AG09319 (cell line): Measurements from ENCODE around the gene DOCK1.

Experiments
- DNase-seq: peaks from one replicate; pipeline ENCODE4 v3.0.0-alpha.2; 2010; ENCODE audit warnings: low read depth; ENCODE audit errors: extremely low read depth
- TF ChIP-seq, protein P1 (sequence below): IDR thresholded peaks from 2 replicates; pipeline ENCODE4 v1.5.1; 2011; ENCODE audit warnings: low read depth, mild to moderate bottlenecking, inconsistent platforms, low read length, moderate library complexity

The DOCK1 gene

DNA sequence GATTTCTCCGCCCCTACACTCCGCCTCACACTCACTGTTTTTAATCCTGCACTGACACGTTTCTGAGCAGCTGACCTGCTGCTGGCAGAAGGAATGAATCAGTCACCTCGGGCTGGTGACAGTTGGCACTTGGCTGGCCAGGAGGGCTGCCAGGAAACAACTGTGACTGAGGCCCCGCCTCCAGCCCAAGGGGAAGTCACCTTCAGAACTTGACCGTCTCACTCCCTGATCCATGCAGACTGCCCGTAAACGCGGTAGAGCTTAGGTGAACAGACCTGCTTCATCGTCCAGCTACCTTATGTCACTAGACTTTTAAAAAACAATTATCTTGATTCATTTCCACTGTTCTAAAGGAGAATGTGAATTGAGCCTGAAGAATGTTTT lies 107.5 kb downstream of the DOCK1 start:
- TF ChIP-seq, protein P1, sequence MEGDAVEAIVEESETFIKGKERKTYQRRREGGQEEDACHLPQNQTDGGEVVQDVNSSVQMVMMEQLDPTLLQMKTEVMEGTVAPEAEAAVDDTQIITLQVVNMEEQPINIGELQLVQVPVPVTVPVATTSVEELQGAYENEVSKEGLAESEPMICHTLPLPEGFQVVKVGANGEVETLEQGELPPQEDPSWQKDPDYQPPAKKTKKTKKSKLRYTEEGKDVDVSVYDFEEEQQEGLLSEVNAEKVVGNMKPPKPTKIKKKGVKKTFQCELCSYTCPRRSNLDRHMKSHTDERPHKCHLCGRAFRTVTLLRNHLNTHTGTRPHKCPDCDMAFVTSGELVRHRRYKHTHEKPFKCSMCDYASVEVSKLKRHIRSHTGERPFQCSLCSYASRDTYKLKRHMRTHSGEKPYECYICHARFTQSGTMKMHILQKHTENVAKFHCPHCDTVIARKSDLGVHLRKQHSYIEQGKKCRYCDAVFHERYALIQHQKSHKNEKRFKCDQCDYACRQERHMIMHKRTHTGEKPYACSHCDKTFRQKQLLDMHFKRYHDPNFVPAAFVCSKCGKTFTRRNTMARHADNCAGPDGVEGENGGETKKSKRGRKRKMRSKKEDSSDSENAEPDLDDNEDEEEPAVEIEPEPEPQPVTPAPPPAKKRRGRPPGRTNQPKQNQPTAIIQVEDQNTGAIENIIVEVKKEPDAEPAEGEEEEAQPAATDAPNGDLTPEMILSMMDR = no peak
- no peak for DNase-seq

DNA sequence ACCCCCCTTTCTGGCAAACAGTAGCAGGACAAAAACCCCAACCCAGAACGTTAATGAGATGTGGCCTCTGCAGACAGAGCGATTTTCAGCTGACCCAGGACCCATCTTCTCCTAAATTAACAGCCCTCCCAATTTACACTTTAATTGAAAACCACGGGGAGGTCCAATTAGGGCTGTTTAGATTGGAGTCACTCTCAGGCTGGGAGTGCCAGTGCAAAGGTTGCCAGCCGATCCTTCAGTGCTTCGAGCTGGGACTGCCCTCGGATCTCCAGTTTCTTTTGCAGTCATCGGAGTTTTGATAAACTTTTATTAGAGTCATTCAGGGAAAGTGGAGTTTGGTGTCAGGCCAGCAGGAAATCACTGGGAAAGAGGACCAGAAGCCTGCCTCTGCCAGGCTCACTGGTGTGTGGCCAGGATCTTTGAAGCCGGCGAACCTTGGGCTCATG lies 108.0 kb downstream of the DOCK1 start:
- no peak for DNase-seq
- TF ChIP-seq, protein P1 = no peak

DNA sequence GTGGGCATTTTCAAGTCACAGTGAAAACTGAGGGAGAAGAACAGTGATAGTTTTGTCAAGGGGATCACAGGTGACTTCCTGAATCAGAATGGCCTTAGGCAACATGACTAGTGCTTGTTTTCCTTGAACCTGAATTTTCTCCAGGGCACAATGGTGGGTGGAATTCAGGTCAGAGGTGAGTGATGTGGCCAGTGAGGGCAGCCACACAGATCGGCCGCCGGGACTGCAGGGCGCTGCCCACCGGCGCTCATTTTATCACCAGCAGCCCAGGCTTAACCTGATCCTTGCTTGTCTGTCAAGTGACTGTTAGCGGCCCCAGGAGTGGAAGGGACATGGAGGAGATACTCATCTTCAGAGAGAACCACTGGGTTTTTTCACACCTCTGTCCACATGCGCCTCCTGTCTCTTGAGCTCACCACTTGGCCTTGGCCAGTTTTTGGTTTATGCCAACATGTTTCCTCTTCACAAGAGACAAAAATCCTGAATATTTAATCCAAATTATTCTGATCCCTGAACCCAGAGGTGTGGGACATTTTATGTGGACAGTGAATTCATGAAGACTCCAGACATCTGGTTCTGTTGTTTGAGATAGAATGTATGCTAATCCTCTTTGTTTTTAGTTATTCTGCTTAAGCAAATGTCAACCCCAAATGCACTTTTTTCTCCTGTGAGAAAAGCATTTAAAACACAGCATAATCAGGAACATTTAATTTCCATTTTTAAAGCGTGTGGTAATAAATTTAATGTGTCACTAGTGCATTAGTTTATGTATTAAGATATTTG lies 108.7 kb downstream of the DOCK1 start:
- TF ChIP-seq, protein P1 = no peak
- DNase-seq = no peak

- DNase-seq = no peak
- TF ChIP-seq, protein P1 = no peak
Measured at GRCh38 chr10:127014671-127015070, 109.4 kb downstream of the DOCK1 start.

- DNase-seq = no peak
- TF ChIP-seq, protein P1 = no peak
Measured at GRCh38 chr10:127015373-127015772, 110.1 kb downstream of the DOCK1 start.

DNA sequence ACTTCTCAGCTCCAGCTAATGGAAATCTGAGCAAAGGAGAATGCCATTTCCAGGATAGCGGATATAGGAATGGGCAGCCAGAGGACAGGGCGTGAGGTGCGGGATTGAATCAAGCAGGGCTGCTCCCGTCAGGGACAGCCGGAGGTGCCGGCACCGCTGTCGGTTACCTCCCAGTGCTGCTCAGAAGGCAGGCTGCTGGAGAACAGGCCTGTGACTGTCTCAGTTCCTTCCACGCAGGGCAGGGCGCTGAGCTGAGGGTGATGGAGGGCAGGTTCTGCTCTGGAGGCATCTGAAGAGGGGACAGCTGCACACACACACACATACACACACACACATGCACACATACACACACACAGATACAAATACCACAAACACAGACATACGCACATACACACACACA lies 111.1 kb downstream of the DOCK1 start:
- DNase-seq = no peak
- TF ChIP-seq, protein P1 = no peak

DNA sequence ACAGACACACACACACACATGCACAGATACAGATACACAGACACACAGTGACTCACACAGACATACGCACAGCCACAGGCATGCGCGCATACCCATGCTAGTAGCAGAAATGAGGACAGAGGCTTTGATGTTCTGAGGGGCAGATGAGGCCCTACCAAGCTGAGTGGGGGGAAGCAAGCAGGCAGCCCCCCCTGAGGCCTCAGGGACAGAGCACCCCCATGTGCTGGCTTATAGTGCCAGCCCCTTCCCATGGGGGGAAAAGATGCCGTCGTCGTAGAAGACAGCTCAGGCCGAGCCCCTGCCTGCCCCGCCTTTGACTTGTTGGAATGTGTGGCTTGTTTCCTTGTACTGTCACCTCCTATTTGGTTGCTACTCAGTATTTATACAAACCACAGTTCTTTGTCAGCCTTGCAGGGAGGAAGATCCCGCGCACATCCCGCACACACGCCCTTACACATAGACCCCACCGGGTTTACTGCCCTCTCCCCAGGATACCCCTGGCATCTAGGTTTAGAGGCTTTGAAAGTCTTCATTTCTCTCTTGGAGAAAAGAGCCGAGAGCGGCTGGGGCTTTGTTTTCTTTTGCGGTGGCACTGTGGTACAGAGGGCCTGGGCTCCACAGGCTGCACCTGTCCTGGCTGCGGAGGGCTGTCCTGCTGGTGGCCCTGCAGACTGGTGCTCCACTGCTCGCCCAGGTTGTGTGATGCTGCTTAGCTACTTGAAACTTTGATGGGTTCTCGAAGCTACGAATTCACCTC lies 112.5 kb downstream of the DOCK1 start:
- no peak for DNase-seq
- TF ChIP-seq, protein P1 = no peak
